Stimulated activated CD4-positive, alpha-beta T cell treated with anti-CD3 and anti-CD28 coated beads, Interleukin-4, amount 100 ng/mL, for 48 hours (primary cell): ENCODE results near the gene GDF7.

Experiments used
- DNase-seq, 2 donors: peaks; one replicate each; pipeline ENCODE4 v3.0.0-alpha.2; 2020; ENCODE audit warnings: low read depth in 2 of 2

Gene GDF7

DNA sequence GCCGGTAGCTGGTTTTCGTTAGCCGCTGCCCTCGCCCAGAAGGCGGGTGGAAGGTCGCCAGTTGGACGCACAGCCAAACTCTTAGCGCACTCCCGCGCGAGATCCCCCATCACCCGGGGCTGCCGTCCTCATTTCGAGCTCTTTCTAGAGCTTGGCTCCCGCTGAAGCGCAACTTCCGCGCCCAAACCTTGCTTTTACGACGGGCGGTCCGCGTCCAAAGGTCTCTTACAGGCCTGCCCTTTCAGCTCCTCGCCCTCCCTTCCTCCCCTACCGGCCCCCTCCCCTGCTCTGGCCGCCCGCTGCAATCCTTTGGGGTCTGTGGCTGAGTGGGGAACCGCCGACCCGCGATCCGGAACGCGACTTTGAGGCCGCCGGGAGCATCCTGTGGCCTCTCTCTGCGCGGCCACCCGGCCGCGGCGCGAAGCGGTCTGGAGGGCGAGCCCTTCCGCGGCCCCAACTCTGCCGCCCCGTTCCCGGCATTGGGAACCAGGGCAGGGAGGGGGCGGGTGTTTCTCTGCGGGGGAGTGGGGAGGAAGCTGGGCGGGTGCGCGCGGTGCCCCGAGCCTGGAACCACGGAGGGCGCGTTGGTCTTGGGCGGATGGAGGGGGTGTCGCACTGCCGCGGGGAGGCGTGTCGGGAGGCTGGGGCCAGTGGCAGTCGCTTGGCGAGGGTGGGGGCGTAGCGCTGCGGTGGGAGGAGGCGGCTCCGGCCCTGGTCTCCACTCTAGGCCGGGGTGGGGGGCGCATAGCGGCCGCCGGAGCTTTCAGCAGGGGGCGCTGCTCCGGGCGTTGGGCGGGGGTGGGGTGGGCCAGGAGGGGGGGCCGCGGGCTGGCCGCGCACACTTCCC, at the start of gene GDF7:
Gene GDF7, plus strand, starts transcription at position 841 of the 847 bp plus-strand sequence. CDS start 96 bp downstream, outside the sequence.
- DNase-seq = no peak

DNA sequence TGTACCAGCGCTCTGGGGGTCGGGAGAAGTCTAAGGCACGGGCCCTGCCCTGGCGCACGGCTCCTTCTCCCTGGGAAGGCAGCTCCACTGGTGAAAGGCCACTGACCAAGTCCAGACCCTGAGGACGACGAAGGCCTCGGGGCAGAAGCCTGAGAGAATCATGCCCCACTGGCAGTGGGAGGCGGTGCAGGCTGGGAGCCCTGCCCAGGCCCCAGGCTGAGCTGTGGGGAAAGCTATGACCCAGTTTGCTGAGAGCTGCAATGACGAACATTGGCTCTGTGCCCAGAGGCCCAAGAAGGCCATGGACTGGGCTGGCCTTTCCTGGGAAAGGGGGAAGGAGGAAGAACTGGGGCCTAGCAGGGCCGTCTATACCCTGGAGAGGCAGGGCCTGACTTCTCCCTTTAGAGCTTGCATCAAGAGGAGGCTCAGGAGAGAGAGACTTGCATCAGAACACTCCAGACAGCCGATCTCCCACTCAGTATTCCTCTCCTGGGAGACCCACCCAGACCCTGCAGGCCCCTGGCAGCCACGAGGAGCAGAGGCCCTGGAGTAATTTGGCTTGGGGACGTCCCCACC, 49.0 kb upstream of the GDF7 start:
- no peak for DNase-seq

GRCh38 chr2:20618468-20618885, 48.5 kb upstream of the GDF7 start:
- no peak for DNase-seq

GRCh38 chr2:20618886-20619521, 47.9 kb upstream of the GDF7 start:
- no peak for DNase-seq

DNA sequence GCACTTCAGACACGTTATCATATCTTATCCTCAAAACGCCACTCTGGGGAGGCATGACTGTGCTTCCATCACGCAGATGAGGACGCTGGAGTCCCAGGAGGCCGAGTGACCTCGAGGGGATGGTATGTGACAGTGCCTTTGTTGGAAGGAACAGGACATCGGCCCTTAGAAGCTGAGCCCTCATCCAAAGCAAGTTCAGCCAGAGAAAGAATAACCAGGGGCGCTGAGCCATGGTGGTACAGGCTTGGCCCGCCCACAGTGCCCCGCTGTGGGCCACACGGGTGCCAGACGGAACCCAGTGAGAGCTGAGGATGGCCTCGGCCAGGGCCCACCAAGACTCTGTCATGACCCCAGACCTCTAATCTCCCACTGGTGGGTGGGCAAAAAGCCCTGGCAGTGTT, 47.3 kb upstream of the GDF7 start:
- DNase-seq = no peak

DNA sequence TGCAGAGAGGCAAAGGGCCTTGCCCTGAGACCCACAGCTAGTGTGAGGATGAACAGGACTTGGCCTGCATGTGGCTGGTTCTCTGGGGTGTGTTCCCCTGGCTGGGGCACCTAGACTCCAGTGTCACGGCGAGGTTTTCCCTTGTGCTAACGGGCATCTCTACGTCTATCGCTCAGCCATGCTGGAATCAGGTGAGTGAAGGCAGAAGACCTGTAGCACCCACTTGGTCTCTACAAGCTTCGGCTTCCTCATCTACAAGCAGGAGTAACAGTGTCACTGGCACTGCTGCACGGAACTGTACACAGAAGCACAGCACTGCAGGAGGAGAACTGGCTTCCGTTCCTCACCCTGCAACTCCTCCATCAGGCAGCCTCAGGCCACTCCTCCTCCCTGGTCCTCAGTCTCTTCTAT, 46.7 kb upstream of the GDF7 start:
- DNase-seq = no peak

DNA sequence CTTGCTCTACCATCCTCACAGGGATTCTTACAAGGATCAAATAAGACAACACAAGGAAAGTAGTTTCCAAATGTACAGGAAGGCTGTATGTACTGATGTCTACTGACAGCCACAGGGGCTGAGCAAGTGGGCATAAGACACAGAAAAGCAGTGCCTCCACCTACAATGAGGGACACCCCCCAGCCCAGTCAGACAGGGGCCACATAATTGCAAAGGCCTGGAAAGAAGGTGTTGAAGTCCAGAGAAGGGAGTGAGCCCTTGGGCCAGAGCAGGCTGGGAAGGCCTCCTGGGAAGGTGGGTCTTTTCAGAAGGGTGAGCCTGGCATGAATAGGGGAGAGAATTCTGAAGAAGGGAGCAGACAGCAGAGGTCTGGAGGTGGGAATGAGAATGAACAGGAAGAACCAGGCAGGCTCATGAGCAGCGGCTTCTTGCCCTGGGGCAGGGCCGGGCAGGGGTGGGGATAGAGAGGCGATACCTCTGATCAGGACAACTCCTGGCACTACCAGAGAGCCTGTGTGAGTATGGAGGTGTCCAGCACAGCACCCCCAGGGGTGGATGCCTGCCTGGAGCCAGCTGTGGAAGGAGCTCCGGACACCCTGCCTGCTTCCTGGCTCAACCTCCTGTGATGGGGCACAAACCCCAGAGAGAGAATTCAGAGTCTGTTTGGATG, 46.1 kb upstream of the GDF7 start:
- no peak for DNase-seq

- DNase-seq = no peak
Observed at GRCh38 chr2:20621366-20622295, 45.3 kb upstream of the GDF7 start.

- DNase-seq = no peak
Observed at GRCh38 chr2:20622296-20622686, 44.7 kb upstream of the GDF7 start.

DNA sequence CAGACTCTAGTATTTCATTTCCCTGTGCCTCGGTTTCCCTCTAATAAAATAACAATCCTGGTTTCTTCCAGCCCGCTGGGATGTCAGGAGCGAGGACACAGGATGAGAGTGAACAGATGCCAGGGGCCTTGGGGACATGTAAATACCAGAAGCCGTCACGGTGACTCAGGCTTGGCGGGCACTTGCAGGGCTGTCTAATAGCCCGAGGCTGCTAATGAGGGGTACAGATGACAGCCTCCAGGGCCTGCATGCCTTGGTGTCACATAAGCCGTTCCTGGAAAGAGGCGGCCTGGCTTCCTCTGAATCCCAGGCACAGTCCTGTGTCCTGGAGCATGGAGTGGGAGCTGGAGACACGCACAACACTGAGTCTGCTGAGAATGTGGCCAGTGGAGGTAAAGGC, 44.2 kb upstream of the GDF7 start:
- DNase-seq = no peak

DNA sequence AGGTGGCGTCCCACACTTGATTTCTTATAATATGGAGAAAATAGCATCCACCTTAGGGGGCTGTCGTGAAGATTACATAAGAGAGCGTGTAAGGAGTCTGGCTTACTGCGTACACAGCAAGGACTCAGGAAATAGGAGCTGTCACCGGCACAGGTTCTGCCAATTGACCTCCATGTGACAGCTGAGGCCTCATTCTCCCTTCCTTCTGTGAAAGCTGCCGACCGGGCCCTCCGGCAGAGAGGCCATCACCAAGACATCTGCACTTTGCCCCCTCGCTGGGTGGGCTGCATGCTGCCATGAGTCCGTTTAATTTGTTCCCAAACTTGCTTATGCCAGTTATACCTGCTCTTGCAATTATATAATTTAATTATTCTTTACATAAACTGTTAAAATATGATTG, 43.7 kb upstream of the GDF7 start:
- no peak for DNase-seq

- DNase-seq = no peak
Observed at GRCh38 chr2:20623741-20624155, 43.2 kb upstream of the GDF7 start.

GRCh38 chr2:20624156-20624883, 42.6 kb upstream of the GDF7 start:
- DNase-seq = no peak

GRCh38 chr2:20624884-20625485, 42.0 kb upstream of the GDF7 start:
- no peak for DNase-seq

DNA sequence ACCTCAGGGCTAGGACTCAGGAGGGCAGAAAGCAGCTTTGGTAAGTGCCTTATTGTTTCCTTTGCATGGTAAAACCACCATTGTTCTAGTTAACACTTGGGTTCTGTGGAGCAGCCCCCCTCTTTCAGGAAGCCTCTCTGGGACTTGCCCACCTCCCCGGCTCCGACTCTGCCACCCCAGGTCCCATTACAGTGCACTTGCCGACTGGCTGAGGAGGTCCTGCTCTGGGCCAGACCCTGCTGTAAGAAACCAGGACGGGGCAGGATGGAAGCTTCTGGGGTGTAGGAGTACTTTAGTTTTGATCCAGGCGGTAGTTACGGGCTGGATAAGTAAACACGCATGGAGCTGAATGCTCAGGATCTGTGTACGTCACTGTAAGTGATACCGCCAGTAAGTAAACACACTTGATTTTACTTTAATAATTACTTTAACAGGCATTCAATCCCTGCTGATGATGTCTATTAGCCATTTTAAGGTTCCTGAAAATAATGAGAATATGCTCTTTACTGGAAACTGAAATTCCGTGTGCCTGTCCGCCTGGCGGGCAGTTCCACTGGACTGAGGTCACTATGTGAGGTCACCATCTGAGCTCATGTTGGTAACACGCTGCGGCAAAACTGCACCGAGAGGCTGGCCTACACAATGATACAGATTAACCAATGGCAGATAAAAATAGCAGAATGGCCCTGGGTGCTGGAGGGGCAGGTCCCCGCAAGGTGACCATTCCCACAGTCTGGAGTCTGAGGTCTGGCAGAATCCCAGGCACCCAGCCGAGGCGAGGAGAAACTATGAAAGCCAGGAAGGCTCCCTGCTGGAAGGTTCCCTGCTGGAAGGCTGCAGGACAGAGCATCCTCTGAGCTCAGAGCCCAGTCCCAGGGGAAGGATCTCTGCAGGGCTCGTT, 41.2 kb upstream of the GDF7 start:
- DNase-seq = no peak

GRCh38 chr2:20626392-20626697, 40.6 kb upstream of the GDF7 start:
- no peak for DNase-seq

GRCh38 chr2:20626698-20627513, 40.0 kb upstream of the GDF7 start:
- no peak for DNase-seq

DNA sequence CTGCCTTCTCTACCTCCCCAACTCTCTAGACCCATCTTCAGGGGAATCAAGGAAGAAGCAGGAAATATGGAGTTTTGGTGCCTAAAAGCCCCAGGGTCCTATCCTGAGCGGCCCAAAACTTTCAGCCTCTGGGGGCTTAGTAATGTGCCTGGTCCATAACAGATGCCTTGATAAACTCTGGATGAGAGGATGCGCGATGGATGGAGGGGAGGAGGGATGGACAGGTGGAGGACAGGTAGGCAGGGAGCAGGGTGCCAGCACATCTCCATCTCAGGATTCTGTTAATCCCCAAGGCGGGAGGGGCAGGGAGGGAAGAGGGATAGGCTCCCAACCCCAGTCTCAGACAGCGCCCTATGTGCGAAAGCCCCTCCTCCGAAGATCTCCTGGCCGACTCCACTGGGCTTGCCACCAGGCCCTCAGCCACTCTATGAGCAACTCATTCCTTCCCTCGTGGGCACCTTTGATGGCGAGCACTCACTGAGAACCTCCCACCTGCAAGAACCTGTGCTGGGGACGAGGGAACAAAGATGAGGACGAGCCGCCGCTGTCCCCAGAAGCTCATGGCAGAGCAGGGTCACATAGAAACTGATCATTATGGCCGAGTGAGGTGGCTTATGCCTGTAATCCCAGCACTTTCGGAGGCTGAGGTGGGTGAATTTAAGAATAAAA, 39.1 kb upstream of the GDF7 start:
- no peak for DNase-seq
